Measurements from ENCODE around the gene TJAP1.
"Not testable (repeated sequence)": the region's sequence is repeated elsewhere in the genome, so short reads cannot be mapped to it uniquely, and the experiment has no call there.

The TJAP1 gene

DNA sequence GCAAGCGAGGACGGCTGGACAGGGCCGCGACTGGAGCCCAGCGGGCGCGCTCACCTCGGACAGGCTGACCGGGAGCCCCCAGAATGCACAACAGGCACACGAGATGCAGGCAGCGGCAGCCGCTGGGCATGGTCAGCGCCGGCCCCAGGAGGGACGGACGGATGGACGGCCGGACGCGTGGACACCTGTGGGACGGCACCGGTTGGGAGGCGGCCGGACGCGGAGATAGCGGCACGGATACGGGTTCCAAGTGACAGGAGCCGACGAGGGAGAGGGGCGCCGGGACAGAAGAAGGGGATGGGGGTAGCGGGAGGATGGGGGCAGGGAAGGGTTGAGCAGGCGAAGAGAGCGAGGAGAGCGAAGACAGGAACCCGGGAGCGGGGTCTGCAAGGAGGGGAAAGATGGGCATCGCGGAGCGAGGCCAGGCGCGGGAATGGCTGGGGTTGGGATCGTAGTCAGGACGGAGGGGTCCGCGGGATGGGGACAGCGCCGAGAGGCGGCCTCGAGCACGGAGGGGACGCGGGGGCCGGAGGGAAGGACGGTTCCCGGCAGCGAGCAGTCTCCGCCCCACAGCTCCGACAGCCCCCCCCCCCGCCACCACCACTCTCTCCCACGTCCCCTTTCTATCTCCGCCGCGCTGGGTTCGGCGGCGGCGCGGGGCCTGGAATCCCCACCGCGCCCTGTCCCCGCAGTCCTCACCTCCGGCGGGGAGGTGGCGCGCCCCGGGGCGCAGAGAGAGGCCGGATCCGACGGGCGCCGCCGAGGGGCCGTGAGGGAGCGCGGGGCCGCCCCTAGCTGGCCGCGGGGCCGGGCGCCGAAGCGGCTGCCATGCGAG is 22.5 kb upstream of the TJAP1 start:
- DNase-seq (ENCODE audit: insufficient read length), result peak; percentile 66
- FAIRE-seq, result no peak
- TF ChIP-seq POLR2A (IDR thresholded peaks at IDR 0.05; ENCODE audit: low read depth, low read length), result no peak
- no peak for TF ChIP-seq TAF1 (IDR thresholded peaks at IDR 0.05; ENCODE audit: borderline replicate concordance, low read depth, low read length)
- TF ChIP-seq POLR2AphosphoS5 (IDR thresholded peaks at IDR 0.05; ENCODE audit: low read depth, low read length), result no peak

DNA sequence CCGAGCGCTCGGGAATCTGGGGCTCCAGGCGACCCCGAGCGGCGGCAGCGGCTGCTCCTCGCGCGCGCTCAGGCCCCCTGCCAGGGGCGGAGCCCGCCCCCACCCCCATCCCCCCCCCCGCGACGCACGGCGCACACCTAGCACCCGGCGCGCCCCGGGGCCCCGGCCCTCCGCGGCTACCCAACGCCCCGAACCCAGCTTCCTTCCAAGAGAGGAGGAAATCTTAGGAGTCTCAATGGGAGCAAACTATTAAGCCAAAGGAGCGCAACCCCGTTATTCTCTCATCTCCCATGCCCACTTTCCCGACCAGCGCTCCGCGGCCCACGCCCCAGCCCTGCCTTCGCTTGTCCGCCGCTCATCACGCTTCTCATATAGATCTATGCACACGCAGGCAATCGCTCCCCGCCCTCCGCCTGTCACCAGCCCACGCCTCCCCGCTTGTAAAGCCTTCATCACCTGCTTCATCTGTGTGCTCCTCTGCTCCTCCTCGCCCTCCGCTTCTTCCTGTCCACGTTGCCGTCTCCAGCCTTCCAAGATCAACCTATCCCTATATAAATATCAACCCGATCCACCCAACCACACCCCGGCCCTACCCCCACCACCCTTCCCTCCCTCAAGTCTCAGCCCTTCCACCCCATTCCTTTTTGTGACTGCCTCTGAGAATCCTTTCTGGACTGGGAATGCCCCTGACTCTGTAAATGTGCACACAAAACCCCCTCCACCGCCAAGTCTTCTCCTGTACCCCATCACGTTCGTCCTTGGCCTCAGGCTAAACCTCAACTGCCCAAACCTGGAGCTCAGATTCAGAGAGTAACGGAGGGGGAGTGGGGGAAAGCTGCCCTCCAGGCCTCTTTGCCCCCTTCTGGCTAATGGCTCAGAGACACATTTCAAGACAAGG is 21.6 kb upstream of the TJAP1 start, which contains the start of gene DLK2:
TSS of gene DLK2 (minus strand) at position 18 of the 898 bp plus-strand sequence. CDS start 723 bp downstream, outside the sequence.
- no peak for TF ChIP-seq TAF1 (IDR thresholded peaks at IDR 0.05; ENCODE audit: borderline replicate concordance, low read depth, low read length)
- TF ChIP-seq POLR2A (IDR thresholded peaks at IDR 0.05; ENCODE audit: low read depth, low read length), result no peak
- no peak for TF ChIP-seq POLR2AphosphoS5 (IDR thresholded peaks at IDR 0.05; ENCODE audit: low read depth, low read length)
- FAIRE-seq, result peak; percentile 48

DNA sequence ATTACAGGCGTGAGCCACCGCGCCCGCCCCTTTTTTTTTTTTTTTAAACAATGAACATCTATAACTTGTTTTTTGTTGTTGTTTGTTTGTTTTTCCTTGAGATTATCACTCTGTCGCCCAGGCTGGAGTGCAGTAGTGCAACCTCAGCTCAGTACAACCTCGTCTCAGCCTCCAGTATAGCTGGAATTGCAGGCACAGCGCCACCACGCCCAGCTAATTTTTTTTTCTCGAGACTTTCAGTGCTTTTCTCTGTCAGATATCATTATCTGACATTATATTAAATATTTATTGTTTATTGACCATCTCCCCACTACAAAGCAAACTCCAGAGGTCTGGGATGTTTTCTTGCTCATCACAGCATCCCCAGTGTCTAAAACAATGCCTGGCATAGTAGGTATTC is 19.7 kb upstream of the TJAP1 start:
- TF ChIP-seq TAF1 (IDR thresholded peaks at IDR 0.05; ENCODE audit: borderline replicate concordance, low read depth, low read length) (no peak), POLR2AphosphoS5 (IDR thresholded peaks at IDR 0.05; ENCODE audit: low read depth, low read length) (no peak), POLR2A (IDR thresholded peaks at IDR 0.05; ENCODE audit: low read depth, low read length) (no peak)
- no peak for DNase-seq (ENCODE audit: insufficient read length)

More for the DNA sequence above, 21.6 kb upstream of the TJAP1 start, which contains the start of gene DLK2:
- DNase-seq (ENCODE audit: insufficient read length), result peak; percentile 60

DNA sequence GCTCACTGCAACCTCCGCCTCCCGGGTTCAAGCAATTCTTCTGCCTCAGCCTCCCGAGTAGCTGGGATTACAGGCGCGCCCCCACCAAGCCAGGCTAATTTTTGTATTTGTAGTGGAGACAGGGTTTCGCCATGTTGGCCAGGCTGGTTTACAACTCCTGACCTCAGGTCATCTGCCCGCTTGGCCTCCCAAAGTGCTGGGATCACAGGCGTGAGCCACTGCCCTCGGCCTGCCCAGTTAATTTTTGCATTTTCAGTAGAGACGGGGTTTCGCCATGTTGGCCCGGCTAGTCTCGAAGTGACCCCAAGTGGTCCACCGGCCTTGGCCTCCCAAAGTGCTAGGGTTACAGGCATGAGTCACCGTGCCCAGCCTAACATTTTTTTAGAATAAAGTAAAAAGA is 19.2 kb upstream of the TJAP1 start:
- DNase-seq (ENCODE audit: insufficient read length); FAIRE-seq: not testable (repeated sequence)

More for the DNA sequence above, 19.7 kb upstream of the TJAP1 start:
- FAIRE-seq, result no peak

DNA sequence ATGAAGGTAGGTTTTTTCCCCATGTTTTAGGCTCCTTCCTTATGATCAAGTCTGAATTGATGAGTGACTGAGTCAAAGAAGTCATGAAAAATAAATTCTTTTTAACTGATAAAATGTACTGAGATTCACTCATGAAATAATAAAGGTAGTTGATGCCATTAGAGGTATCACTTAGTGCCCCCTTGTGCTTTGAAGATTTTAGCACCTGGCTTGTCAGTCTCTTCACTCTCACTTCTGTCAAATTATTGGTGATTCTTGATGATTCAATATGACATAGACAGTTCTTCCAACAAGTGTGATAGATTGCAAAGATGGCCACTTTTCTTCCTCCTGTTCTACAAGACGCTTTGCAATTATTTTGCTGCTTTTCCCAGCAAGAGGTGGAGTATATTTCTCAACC is 17.8 kb upstream of the TJAP1 start:
- DNase-seq (ENCODE audit: insufficient read length) (no peak), FAIRE-seq (no peak)
- TF ChIP-seq TAF1 (IDR thresholded peaks at IDR 0.05; ENCODE audit: borderline replicate concordance, low read depth, low read length) (no peak), POLR2AphosphoS5 (IDR thresholded peaks at IDR 0.05; ENCODE audit: low read depth, low read length) (no peak), POLR2A (IDR thresholded peaks at IDR 0.05; ENCODE audit: low read depth, low read length) (no peak)

DNA sequence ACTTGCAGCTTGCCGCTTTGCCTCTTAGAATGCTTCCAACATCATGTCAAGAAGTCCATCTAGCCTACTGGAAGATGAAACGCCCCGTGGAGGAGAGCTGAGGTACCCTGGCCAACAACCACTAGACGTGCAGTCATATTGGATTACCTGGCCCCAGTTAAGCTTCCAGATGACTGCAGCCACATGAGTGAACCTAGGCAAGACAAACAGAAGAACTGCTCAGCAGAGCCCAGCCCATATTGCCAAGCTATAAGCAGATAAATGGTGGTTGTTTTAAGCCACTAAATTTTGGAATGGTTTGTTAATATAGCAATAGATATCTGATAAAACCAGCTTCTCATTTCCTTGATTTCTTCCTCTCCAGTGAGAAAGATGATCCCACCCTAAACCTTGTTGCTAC is 17.3 kb upstream of the TJAP1 start:
- TF ChIP-seq POLR2AphosphoS5 (IDR thresholded peaks at IDR 0.05; ENCODE audit: low read depth, low read length) (no peak), TAF1 (IDR thresholded peaks at IDR 0.05; ENCODE audit: borderline replicate concordance, low read depth, low read length) (no peak), POLR2A (IDR thresholded peaks at IDR 0.05; ENCODE audit: low read depth, low read length) (no peak)
- no peak for FAIRE-seq
- no peak for DNase-seq (ENCODE audit: insufficient read length)

DNA sequence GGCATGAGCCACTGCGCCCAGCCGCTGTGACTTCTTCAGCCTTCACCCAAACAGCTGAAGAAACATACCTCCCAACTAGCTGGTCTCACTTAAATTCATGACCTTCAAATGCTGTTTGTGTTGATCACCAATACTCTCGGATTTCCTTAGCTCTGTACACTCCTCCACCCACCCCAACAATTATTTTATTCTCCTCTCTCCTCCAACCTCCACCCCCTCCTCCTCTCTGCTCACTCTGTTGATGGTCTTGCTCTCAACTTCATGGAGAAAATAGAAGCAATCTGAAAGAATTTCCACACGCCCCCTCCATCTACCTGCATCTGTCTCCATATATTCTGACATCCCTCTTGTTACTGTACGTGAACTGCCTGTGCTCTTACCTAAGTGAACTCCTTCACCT is 15.4 kb upstream of the TJAP1 start:
- FAIRE-seq (no peak), DNase-seq (ENCODE audit: insufficient read length) (no peak)
- TF ChIP-seq POLR2AphosphoS5 (IDR thresholded peaks at IDR 0.05; ENCODE audit: low read depth, low read length), result no peak
- no peak for TF ChIP-seq POLR2A (IDR thresholded peaks at IDR 0.05; ENCODE audit: low read depth, low read length)
- no peak for TF ChIP-seq TAF1 (IDR thresholded peaks at IDR 0.05; ENCODE audit: borderline replicate concordance, low read depth, low read length)

DNA sequence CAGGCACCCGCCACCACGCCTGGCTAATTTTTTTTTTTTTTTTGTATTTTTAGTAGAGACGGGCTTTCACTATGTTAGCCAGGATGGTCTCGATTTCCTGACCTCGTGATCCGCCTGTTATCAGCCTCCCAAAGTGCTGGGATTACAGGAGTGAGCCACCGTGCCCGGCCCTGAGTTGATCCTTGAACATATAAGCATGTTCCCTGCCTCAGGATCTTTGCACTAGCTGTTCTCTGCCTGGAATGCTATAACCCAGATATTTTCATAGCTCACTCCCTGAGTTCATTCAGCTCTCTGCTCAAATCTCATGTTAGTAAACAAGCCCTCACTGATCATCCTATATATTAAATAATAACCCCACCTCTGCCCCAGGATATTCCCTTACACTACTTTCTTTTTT is 13.0 kb upstream of the TJAP1 start:
- DNase-seq (ENCODE audit: insufficient read length) (no peak), FAIRE-seq (no peak)
- TF ChIP-seq TAF1 (IDR thresholded peaks at IDR 0.05; ENCODE audit: borderline replicate concordance, low read depth, low read length) (no peak), POLR2A (IDR thresholded peaks at IDR 0.05; ENCODE audit: low read depth, low read length) (no peak), POLR2AphosphoS5 (IDR thresholded peaks at IDR 0.05; ENCODE audit: low read depth, low read length) (no peak)

DNA sequence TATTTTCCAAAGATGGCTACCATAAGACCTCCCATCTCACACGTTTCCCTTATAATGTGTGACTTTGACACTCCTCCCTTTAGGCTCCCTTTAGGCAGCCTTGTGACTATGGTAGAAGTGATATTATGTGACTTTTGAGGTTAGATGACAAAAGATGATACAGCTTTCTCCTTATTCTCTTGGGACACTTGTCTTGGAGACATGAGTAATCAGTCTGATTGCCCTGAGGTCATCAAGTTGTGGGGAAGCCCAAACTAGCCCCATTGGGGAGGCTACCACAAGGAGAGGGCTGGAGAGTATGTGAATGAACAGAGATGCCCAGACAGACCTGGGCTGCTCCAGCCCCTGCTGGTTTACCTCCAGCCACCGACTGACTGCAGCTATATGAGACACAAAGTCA is 11.4 kb upstream of the TJAP1 start:
- TF ChIP-seq POLR2AphosphoS5 (IDR thresholded peaks at IDR 0.05; ENCODE audit: low read depth, low read length) (no peak), POLR2A (IDR thresholded peaks at IDR 0.05; ENCODE audit: low read depth, low read length) (no peak)
- FAIRE-seq (no peak), DNase-seq (ENCODE audit: insufficient read length) (no peak)

DNA sequence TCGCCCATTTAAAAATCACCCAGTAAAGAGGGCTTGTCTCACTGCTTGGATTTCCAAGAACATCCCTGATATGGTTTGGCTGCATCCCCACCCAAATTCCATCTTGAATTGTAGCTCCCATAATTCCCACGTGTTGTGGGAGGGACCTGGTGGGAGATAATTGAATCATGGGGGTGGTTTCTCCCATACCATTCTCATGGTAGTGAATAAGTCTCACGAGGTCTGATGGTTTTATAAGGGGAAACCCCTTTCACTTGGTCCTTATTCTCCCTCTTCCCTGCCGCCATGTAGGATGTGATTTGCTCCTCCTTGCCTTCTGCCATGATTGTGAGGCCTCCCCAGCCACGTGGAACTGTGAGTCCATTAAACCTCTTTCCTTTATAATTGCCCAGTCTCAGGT is 10.1 kb upstream of the TJAP1 start:
- not testable (repeated sequence) for DNase-seq (ENCODE audit: insufficient read length); FAIRE-seq

DNA sequence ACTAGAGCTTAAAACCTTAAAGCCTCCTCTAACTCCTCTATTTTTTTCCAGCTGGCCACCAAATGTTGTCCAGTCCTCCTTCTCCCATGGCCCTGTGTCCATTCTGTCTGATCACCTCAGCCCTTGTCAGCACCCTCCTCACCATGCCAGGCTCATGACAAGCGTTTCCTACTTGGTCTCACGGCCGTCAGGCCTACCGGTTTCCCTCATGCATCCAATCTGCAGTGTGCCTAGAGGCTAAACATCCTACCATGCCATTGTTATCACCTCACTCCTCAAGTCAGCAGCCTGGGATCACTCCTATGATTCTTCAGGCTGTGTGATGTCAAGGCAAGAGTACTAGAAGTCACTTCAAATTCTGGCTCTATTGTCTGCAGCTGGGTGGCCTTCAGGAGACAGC is 9.6 kb upstream of the TJAP1 start:
- TF ChIP-seq TAF1 (IDR thresholded peaks at IDR 0.05; ENCODE audit: borderline replicate concordance, low read depth, low read length) (no peak), POLR2A (IDR thresholded peaks at IDR 0.05; ENCODE audit: low read depth, low read length) (no peak), POLR2AphosphoS5 (IDR thresholded peaks at IDR 0.05; ENCODE audit: low read depth, low read length) (no peak)
- DNase-seq (ENCODE audit: insufficient read length) (no peak), FAIRE-seq (no peak)

DNA sequence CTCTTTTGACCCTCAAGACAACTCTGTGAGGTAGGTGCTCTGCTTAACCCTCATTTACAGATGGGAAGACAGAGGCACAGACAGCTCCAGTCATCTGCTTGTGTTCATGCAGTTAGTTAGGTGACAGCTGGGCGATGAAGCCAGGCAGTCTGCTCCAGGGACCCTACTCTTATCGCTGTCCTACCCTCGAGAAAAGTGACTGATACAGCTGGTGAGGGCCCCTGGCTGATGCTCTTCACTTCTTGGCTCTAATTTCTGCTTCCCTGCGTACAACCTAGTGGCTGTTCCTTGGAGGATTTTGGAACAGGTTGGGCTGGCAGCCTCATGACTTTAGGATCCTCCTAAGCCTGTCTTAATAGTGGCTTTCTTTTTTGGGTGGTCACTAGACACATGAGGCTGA is 9.1 kb upstream of the TJAP1 start:
- no peak for TF ChIP-seq POLR2AphosphoS5 (IDR thresholded peaks at IDR 0.05; ENCODE audit: low read depth, low read length)
- TF ChIP-seq POLR2A (IDR thresholded peaks at IDR 0.05; ENCODE audit: low read depth, low read length), result no peak
- no peak for TF ChIP-seq TAF1 (IDR thresholded peaks at IDR 0.05; ENCODE audit: borderline replicate concordance, low read depth, low read length)
- no peak for FAIRE-seq

More for the DNA sequence above, 9.1 kb upstream of the TJAP1 start:
- DNase-seq (ENCODE audit: insufficient read length), result no peak
